ENCODE measurements around the gene NME2.
A peak's percentile ranks its signal among the peaks of the same experiment; 100 is the strongest.

Gene NME2

DNA sequence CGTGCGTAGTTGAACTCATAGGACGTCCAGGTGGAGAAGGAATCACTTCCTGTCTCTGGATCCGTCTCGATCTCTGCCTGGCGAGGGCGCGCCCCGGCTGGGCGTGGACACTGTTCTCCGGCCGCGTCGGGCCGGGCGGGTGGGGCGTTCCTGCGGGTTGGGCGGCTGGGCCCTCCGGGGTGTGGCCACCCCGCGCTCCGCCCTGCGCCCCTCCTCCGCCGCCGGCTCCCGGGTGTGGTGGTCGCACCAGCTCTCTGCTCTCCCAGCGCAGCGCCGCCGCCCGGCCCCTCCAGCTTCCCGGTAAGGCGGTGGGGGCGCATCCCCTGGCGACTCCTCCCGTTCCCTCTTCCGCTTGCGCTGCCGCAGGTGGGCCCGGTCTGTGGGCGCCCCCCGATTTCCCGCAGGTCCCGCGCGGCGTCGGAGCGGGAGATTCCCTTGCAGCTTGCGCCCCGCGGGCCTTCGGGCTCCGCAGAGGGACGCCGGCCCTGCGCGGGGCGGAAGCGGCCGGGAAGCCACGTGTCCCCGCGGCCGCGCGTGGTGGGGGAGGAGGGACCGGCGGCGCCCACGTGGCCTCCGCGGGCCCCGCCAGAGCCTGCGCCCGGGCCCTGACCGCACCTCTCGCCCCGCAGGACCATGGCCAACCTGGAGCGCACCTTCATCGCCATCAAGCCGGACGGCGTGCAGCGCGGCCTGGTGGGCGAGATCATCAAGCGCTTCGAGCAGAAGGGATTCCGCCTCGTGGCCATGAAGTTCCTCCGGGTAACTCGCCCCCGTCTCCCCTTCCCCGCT, at the start of gene NME2:
Gene NME2, plus strand, starts transcription at position 214 of the 789 bp plus-strand sequence. Its CDS starts 420 bp downstream, at position 634.
- no peak for TF ChIP-seq CTCF (IDR thresholded peaks at IDR 0.05; ENCODE audit: low read depth, low read length)
- peak within 1 kb of the TSS; percentile 95 to 96 for H3K4me3 ChIP-seq (replicated peaks in 1 of 2; ENCODE audit: low read depth in 2 of 2, low read length in 2 of 2)
- peak; percentile 84 to 86 for DNase-seq (ENCODE audit: low read depth in 2 of 2)

GRCh38 chr17:51118330-51119195, 47.6 kb upstream of the NME2 start:
- DNase-seq (ENCODE audit: low read depth in 2 of 2) = no peak
- peak overlapping the region in 1 of 2 donors; percentile 98 for H3K4me3 ChIP-seq (replicated peaks in 1 of 2; ENCODE audit: low read depth in 2 of 2, low read length in 2 of 2)
- no peak for TF ChIP-seq CTCF (IDR thresholded peaks at IDR 0.05; ENCODE audit: low read depth, low read length)

DNA sequence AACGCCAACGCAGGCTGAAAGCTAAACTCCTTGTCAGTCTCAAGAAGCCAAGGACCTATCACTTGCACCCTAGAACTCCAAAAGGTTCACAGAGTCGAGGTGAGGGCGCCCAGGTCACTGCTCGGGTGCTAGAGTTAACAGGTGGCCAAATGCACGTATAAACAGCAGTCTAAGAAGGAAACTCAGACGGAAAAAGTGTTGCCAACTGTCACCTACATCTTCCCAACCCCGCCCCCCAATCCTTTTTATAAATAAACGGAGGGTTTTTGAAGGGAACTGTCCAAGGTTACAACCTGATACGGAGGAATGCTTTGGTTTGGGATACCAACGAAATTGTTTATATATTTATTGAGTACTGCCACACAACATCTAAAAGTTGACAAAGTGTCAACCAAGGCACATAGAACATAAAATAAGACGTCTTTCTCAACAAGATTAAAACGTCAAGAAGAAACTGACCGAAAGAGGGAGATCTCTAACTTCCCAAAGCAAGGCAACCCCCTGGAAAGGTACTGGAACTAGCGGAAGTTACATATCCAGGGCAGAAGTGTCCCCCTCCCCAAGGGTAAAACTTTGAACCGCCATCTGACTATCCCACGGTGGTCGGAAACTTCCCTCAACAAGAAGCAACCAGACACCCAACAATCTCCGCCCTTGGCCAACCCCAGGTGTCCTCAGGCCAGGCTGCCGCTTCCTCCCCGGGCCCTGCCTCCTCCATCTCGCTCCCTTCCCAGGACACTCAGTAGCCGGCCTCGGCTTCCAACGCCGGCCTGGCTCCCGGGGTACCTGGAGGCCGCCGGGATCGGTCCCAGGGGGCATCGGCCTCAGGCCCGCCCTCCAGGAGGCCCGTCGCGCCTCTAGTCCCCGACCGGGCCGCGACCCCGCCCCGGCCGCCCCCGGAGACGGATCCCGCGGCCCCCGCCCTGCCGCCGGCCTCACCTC, 46.5 kb upstream of the NME2 start:
- TF ChIP-seq CTCF (IDR thresholded peaks at IDR 0.05; ENCODE audit: low read depth, low read length) = peak; percentile 21
- peak overlapping the region; percentile 98 to 99 for H3K4me3 ChIP-seq (replicated peaks in 1 of 2; ENCODE audit: low read depth in 2 of 2, low read length in 2 of 2)
- DNase-seq (ENCODE audit: low read depth in 2 of 2) = peak; percentile 49 to 51

DNA sequence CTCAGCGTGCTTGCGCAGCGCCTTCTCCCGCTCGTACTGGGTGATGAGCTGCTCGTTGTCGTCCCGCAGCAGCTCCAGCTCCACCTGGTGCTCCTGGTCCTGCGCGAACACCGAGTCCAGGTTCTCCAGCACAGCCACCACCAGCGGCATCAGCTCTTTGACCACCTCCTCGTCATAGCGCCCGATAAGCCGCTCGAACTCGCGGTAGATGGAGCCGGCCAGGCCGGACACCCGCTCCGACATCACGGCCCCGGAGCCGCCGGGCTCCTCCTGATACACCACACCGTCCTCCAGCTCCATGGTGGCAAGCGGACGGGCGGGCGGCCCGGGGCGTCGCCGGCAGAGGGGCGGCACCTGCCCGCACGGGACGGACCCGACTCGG, 45.9 kb upstream of the NME2 start:
- TF ChIP-seq CTCF (IDR thresholded peaks at IDR 0.05; ENCODE audit: low read depth, low read length) = no peak
- H3K4me3 ChIP-seq (replicated peaks in 1 of 2; ENCODE audit: low read depth in 2 of 2, low read length in 2 of 2) = peak overlapping the region; percentile 98 to 99
- peak in 1 of 2 donors; percentile 44 for DNase-seq (ENCODE audit: low read depth in 2 of 2)

GRCh38 chr17:51120739-51121619, 45.2 kb upstream of the NME2 start, which contains the start of gene SPAG9:
Gene SPAG9, minus strand, starts transcription at chr17:51120868. Its CDS starts 212 bp downstream, at chr17:51120656.
- TF ChIP-seq CTCF (IDR thresholded peaks at IDR 0.05; ENCODE audit: low read depth, low read length) = no peak
- DNase-seq (ENCODE audit: low read depth in 2 of 2) = peak; percentile 98 to 99
- peak within 1 kb of the TSS; percentile 98 to 99 for H3K4me3 ChIP-seq (replicated peaks in 1 of 2; ENCODE audit: low read depth in 2 of 2, low read length in 2 of 2)
